K562 (cell line): ENCODE measurements around the gene VWA7. TPM values are rescaled to one million over a fixed set of nuclear protein-coding genes. Genes with fewer than 3 reads are reported as not detected.

ENCODE experiments used
- CBX3 ChIP-seq, 2 experiments: IDR thresholded peaks; 1 replicate in 1 of 2; 2 replicates in 1 of 2; pipeline ENCODE4 v1.6.1; 2012; ENCODE audit warnings: inconsistent platforms in 2 of 2, low read length in 2 of 2, borderline replicate concordance in 1 of 2, control low read depth in 1 of 2
- ELF1 ChIP-seq: fragments of 200-800 bp; sonication (Bioruptor generic); IDR thresholded peaks from 2 replicates; pipeline ENCODE4 v1.6.1; 2016; ENCODE audit warnings: missing genetic modification characterization, missing compliant biosample characterization
- EP400 ChIP-seq: fragments of 450-650 bp; IDR thresholded peaks from 2 replicates; pipeline ENCODE4 v1.6.1; 2017; ENCODE audit warnings: antibody characterized with exemption, mild to moderate bottlenecking, moderate library complexity
- HLTF ChIP-seq: fragments of 450-650 bp; IDR thresholded peaks from 2 replicates; pipeline ENCODE4 v1.6.1; 2016
- KLF6 ChIP-seq: fragments of 250-450 bp; sonication (Bioruptor Pico); IDR thresholded peaks from 2 replicates; pipeline ENCODE4 v1.4.0; 2020; ENCODE audit warnings: mild to moderate bottlenecking, moderate library complexity, borderline replicate concordance
- MCM3 ChIP-seq: fragments of 450-650 bp; IDR thresholded peaks from 2 replicates; pipeline ENCODE4 v1.6.1; 2016
- NR2F6 ChIP-seq: fragments of 450-650 bp; formaldehyde crosslinking; IDR thresholded peaks from 2 replicates; pipeline ENCODE4 v1.4.0; 2020; ENCODE audit warnings: mild to moderate bottlenecking
- PHTF2 ChIP-seq: fragments of 250-450 bp; sonication (Bioruptor Pico); IDR thresholded peaks from 2 replicates; pipeline ENCODE4 v1.5.0; 2021; ENCODE audit warnings: mild to moderate bottlenecking
- RBM15 ChIP-seq: fragments of 200-400 bp; formaldehyde crosslinking; IDR thresholded peaks from 2 replicates; pipeline ENCODE4 v1.6.1; 2018; ENCODE audit warnings: mild to moderate bottlenecking, low read length, moderate library complexity; ENCODE audit not compliant: insufficient read depth
- TAF15 ChIP-seq: fragments of 200-400 bp; formaldehyde crosslinking; IDR thresholded peaks from 2 replicates; pipeline ENCODE4 v1.6.1; 2017; ENCODE audit warnings: mild to moderate bottlenecking, low read depth, low read length, moderate library complexity
- YBX1 ChIP-seq: fragments of 450-650 bp; IDR thresholded peaks from 2 replicates; pipeline ENCODE4 v1.7.1; 2016; ENCODE audit warnings: mild to moderate bottlenecking
- ZNF586 ChIP-seq: fragments of 450-650 bp; formaldehyde crosslinking; conservative IDR thresholded peaks from 2 replicates; pipeline ENCODE4 v1.4.0; 2020; ENCODE audit warnings: mild to moderate bottlenecking, moderate library complexity
- polyA plus RNA-seq, 8 experiments: library from polyadenylated mRNA; depleted of rRNA in 4 of 8; stranded (reverse) in 5 of 8; unstranded in 3 of 8; fragments of >200 nt; fragmentation: Nextera tagmentation in 2 of 8; fragmentation: Illumina TruSeq in 1 of 8; extraction: Ambion mirVana in 2 of 8; extraction: Trizol in 1 of 8; gene quantifications; 2 replicates each; pipeline versions ENCODE4 v1.2.1 to v1.2.3, GENCODE V29; 2011 to 2014; ENCODE audit warnings: inconsistent platforms in 1 of 8, missing spikeins in 1 of 8
- total RNA-seq, 7 experiments: library from RNA; depleted of rRNA in 6 of 7; stranded (reverse); fragments of >200 nt in 6 of 7; fragmentation: Illumina TruSeq in 2 of 7; extraction: Trizol in 2 of 7; gene quantifications; 2 replicates each; pipeline versions ENCODE4 v1.2.1 to v1.2.3, GENCODE V29; 2011 to 2021; ENCODE audit warnings: low replicate concordance in 1 of 7
- TF ChIP-seq, protein P1 (sequence below): sonication (generic); formaldehyde crosslinking; IDR thresholded peaks from 2 replicates; pipeline ENCODE4 v1.8.1; 2023; ENCODE audit warnings: mild to moderate bottlenecking, missing genetic modification reagents
- TF ChIP-seq, protein P2 (sequence below): fragments of 250-450 bp; sonication (Bioruptor Pico); IDR thresholded peaks from 2 replicates; pipeline ENCODE4 v1.8.0; 2022; ENCODE audit warnings: moderate library complexity, mild to moderate bottlenecking, inconsistent platforms
- TF ChIP-seq, protein P3 (sequence below): sonication (generic); formaldehyde crosslinking; IDR thresholded peaks from 2 replicates; pipeline ENCODE4 v1.8.1; 2023; ENCODE audit warnings: mild to moderate bottlenecking, missing genetic modification reagents, moderate library complexity
- TF ChIP-seq, protein P4 (sequence below): sonication (generic); formaldehyde crosslinking; IDR thresholded peaks from 2 replicates; pipeline ENCODE4 v1.5.0; 2020; ENCODE audit warnings: missing genetic modification reagents
- TF ChIP-seq, protein P5 (sequence below), 2 experiments: IDR thresholded peaks; 2 replicates each; pipeline ENCODE4 v1.6.1; 2011; ENCODE audit warnings: borderline replicate concordance in 1 of 2, control low read depth in 1 of 2, low read depth in 1 of 2, low read length in 1 of 2, mild to moderate bottlenecking in 1 of 2, mixed read lengths in 1 of 2, moderate library complexity in 1 of 2; ENCODE audit not compliant: insufficient read depth in 1 of 2, insufficient read length in 1 of 2, poor library complexity in 1 of 2, severe bottlenecking in 1 of 2; ENCODE audit errors: extremely low read depth in 1 of 2
- TF ChIP-seq, protein P6 (sequence below): fragments of 250-450 bp; sonication (Bioruptor Pico); IDR thresholded peaks from 2 replicates; pipeline ENCODE4 v1.4.0; 2020; ENCODE audit warnings: mild to moderate bottlenecking, moderate library complexity, borderline replicate concordance

The VWA7 gene
- total and polyA plus RNA-seq, 9 of the 15 experiments (the other 6 are each of a cell fraction or from before 2014, with no cell fraction given): 0.18 to 2.9 (median 0.95) TPM

DNA sequence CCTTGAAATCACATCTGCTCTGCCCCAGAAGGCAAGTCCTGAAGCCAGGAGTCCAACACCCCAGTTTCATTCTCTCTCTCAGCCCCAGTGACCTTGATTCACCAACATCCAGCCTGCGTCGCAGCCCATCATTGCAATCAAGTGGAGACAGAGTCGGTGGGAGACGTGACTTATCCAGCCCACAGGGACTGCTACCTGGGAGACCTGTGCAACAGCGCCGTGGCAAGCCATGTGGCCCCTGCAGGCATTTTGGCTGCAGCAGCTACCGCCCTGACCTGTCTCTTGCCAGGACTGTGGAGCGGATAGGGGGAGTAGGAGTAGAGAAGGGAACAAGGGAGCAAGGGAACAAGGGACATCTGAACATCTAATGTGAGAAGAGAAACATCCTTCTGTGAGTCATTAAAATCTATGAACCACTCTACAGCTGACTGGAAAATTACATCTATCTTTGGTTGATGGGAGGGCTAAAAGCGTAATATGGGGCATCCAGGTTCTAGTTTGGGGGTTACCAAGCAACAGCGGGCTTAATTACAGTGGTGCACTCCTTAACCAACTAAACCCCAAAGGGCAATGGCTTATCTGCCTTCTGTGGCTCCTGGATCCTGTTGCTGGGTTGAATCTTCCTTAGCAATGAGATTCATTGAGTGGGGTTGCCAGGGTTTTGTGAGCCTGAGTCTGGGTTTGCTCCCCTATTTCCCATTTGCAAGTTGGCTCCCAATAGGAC is 59.5 kb downstream of the VWA7 start (continued):
- TF ChIP-seq NR2F6 (CRISPR knock-in tag) (no peak), EP400 (peak; percentile 50; the same call in 1 of the 2 replicates), YBX1 (no peak), ZNF586 (CRISPR knock-in tag) (no peak), TAF15 (no peak), MCM3 (no peak), RBM15 (no peak), HLTF (no peak), KLF6 (no peak), PHTF2 (no peak), ELF1 (tag) (no peak), CBX3 (IDR thresholded peaks at IDR 0.05; ENCODE audit: borderline replicate concordance in 1 of 2, low read length in 2 of 2) (peak in 1 of 2 experiments; percentile 92; a peak in 2 of 3 replicates)
- TF ChIP-seq, protein P1, sequence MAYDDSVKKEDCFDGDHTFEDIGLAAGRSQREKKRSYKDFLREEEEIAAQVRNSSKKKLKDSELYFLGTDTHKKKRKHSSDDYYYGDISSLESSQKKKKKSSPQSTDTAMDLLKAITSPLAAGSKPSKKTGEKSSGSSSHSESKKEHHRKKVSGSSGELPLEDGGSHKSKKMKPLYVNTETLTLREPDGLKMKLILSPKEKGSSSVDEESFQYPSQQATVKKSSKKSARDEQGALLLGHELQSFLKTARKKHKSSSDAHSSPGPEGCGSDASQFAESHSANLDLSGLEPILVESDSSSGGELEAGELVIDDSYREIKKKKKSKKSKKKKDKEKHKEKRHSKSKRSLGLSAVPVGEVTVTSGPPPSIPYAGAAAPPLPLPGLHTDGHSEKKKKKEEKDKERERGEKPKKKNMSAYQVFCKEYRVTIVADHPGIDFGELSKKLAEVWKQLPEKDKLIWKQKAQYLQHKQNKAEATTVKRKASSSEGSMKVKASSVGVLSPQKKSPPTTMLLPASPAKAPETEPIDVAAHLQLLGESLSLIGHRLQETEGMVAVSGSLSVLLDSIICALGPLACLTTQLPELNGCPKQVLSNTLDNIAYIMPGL: 0 out of 2 replicates have a peak, but pooled peaks have one; percentile 37
- TF ChIP-seq, protein P2, sequence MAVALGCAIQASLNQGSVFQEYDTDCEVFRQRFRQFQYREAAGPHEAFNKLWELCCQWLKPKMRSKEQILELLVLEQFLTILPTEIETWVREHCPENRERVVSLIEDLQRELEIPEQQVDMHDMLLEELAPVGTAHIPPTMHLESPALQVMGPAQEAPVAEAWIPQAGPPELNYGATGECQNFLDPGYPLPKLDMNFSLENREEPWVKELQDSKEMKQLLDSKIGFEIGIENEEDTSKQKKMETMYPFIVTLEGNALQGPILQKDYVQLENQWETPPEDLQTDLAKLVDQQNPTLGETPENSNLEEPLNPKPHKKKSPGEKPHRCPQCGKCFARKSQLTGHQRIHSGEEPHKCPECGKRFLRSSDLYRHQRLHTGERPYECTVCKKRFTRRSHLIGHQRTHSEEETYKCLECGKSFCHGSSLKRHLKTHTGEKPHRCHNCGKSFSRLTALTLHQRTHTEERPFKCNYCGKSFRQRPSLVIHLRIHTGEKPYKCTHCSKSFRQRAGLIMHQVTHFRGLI: no peak
- TF ChIP-seq, protein P3, sequence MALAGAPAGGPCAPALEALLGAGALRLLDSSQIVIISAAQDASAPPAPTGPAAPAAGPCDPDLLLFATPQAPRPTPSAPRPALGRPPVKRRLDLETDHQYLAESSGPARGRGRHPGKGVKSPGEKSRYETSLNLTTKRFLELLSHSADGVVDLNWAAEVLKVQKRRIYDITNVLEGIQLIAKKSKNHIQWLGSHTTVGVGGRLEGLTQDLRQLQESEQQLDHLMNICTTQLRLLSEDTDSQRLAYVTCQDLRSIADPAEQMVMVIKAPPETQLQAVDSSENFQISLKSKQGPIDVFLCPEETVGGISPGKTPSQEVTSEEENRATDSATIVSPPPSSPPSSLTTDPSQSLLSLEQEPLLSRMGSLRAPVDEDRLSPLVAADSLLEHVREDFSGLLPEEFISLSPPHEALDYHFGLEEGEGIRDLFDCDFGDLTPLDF: peak; percentile 73; the same call in 1 of the 2 replicates
- TF ChIP-seq, protein P4, sequence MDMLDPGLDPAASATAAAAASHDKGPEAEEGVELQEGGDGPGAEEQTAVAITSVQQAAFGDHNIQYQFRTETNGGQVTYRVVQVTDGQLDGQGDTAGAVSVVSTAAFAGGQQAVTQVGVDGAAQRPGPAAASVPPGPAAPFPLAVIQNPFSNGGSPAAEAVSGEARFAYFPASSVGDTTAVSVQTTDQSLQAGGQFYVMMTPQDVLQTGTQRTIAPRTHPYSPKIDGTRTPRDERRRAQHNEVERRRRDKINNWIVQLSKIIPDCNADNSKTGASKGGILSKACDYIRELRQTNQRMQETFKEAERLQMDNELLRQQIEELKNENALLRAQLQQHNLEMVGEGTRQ (CRISPR knock-in tag): no peak
- TF ChIP-seq, protein P5, sequence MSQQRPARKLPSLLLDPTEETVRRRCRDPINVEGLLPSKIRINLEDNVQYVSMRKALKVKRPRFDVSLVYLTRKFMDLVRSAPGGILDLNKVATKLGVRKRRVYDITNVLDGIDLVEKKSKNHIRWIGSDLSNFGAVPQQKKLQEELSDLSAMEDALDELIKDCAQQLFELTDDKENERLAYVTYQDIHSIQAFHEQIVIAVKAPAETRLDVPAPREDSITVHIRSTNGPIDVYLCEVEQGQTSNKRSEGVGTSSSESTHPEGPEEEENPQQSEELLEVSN (IDR thresholded peaks at IDR 0.05; ENCODE audit: borderline replicate concordance in 1 of 2, extremely low read depth in 1 of 2, insufficient read depth in 1 of 2, insufficient read length in 1 of 2, low read depth in 1 of 2, low read length in 1 of 2, poor library complexity in 1 of 2, severe bottlenecking in 1 of 2): peak; percentile 14 to 47
- TF ChIP-seq, protein P6, sequence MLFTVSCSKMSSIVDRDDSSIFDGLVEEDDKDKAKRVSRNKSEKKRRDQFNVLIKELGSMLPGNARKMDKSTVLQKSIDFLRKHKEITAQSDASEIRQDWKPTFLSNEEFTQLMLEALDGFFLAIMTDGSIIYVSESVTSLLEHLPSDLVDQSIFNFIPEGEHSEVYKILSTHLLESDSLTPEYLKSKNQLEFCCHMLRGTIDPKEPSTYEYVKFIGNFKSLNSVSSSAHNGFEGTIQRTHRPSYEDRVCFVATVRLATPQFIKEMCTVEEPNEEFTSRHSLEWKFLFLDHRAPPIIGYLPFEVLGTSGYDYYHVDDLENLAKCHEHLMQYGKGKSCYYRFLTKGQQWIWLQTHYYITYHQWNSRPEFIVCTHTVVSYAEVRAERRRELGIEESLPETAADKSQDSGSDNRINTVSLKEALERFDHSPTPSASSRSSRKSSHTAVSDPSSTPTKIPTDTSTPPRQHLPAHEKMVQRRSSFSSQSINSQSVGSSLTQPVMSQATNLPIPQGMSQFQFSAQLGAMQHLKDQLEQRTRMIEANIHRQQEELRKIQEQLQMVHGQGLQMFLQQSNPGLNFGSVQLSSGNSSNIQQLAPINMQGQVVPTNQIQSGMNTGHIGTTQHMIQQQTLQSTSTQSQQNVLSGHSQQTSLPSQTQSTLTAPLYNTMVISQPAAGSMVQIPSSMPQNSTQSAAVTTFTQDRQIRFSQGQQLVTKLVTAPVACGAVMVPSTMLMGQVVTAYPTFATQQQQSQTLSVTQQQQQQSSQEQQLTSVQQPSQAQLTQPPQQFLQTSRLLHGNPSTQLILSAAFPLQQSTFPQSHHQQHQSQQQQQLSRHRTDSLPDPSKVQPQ (CRISPR knock-in tag): no peak
